RPMI8226 (cell line): Measurements from ENCODE around the gene TMEM178B.
A peak's percentile ranks its signal among the peaks of the same experiment; 100 is the strongest.

ENCODE experiments used
- DNase-seq: peaks from one replicate; pipeline ENCODE4 v3.0.0-alpha.2; 2015

Gene TMEM178B

GRCh38 chr7:141436575-141437075 lies 362.8 kb downstream of the TMEM178B start:
- DNase-seq = no peak

- no peak for DNase-seq
Observed at GRCh38 chr7:141439164-141439563, 365.3 kb downstream of the TMEM178B start.

DNA sequence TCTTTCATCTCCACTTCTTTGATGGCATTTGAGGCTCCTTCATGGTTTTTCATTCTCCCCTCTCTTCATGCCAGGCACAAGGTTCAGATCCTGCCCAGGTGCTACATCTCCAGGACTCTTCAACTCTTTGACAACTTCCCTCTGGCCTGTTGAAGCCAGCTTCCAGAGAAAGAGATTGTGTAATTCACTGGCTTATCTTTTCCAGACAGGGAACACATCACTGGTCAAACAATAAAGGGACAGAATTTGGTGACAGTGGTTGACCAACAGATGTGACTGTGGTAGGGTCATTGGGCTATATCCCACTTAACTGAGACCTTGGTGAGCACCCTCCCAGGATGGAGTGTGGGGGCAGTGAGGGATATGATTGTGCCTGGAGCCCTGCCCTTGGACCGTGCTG lies 365.9 kb downstream of the TMEM178B start:
- no peak for DNase-seq

GRCh38 chr7:141441837-141442627 lies 368.2 kb downstream of the TMEM178B start:
- DNase-seq = no peak

GRCh38 chr7:141442781-141443180 lies 368.9 kb downstream of the TMEM178B start:
- DNase-seq = no peak

- no peak for DNase-seq
Observed at GRCh38 chr7:141444961-141445360, 371.1 kb downstream of the TMEM178B start.

DNA sequence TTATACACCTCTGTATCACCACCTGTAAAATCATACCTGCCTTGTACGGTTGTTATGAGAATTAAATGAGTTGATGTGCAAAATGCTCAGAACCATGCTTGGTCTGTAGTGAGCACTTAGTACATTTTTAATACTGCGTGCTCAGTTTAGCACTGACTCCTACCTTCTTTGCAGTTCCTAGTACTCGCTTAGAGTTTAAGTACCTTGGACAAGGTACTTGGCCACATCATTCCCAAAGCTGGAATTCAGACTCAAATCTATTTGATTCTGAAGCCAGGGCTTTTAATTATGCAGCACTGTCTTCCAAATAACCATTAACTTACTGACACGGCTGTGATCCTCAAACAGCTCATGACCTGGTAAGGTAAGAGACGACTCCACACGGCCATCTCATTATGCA lies 377.4 kb downstream of the TMEM178B start:
- DNase-seq = no peak

DNA sequence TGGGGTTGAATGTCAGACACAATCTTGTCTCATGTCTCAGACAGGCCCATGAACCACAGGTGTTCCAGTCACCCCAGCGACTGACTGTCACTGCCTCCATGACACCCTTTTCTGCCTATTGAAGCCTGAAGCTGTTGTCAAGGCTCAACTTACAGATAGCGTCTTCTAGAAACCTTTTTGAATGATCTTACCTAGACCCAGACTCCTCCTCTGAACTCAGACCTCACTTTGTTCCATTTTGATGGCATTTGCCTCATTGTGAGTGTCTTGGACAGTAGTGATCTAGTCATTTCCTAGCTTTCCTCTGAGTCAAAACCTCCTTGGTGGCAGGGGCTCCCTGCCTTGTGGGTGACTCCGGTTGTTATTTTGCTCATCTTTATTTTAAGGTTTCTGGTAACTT lies 379.0 kb downstream of the TMEM178B start:
- no peak for DNase-seq

- DNase-seq = no peak
Observed at GRCh38 chr7:141454338-141454737, 380.5 kb downstream of the TMEM178B start.

- DNase-seq = no peak
Observed at GRCh38 chr7:141455723-141456122, 381.9 kb downstream of the TMEM178B start.

- DNase-seq = no peak
Observed at GRCh38 chr7:141456298-141456697, 382.4 kb downstream of the TMEM178B start.

DNA sequence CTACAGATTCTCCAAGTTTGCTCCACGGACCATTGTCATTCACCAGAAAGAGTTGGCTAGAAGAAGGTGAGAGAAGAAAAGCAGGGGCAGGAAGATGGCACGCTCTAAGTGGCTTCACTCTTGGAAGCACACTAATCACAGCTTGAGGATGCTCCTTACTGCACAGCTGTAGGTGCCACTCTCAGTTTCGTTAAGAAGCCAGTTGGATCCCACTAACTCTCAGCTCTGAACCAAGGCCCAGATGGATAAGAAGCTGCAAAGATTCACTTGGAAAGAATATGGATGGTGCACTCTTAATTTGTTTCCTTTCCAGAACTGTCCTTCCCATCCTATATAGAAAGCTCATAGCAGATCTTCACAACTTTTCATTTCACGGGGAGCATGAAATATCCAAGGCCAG lies 382.8 kb downstream of the TMEM178B start:
- DNase-seq = no peak

DNA sequence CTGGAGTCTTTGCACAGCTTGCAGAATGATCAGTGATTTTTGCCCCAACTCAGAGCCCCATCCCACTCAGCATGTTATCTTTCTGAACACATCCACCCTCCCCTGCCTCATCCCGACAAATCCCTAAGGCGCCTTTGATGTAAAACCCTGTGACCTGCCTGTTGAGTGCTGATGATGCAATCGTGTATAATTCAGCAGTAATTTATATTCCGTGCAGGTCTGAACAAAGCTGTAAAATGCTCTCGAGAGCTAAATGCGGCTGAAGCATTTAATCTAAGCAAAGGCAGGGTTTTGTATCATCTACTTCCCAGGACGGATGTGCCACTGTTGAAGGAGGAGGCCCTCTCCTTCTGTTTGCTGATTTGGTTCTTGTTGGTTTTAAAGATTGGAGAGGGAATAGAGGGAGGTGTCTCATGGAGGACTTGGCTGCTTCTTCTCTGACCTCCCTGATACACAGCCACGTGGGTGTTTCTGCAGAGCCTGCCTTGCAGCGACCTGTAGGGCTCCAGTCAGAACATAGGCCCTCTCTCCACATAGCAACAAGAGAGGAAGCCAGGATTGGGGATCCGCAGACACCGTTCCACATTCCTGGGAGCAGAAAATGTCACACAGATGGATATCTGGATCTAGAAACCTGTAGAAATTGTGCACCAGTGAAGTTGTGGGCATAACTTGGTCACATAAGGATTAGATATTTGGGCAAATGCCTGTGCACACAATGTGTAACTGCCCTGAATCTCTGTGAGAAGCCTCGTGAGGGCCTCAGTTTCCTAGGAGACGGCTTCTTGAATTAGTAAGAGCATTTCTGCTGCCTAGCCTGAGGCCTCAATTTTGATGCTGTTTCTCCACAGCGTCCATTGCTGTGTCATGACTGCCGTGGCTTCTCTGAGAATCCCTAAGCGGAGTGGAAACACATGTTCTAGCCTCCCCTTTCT lies 387.2 kb downstream of the TMEM178B start:
- DNase-seq = no peak

GRCh38 chr7:141461924-141462323 lies 388.1 kb downstream of the TMEM178B start:
- no peak for DNase-seq

GRCh38 chr7:141462958-141463357 lies 389.1 kb downstream of the TMEM178B start:
- DNase-seq = peak; percentile 52

GRCh38 chr7:141463986-141464385 lies 390.1 kb downstream of the TMEM178B start:
- no peak for DNase-seq

- DNase-seq = no peak
Observed at GRCh38 chr7:141464551-141464950, 390.7 kb downstream of the TMEM178B start.

GRCh38 chr7:141466151-141466904 lies 392.5 kb downstream of the TMEM178B start:
- DNase-seq = no peak

GRCh38 chr7:141468341-141468740 lies 394.5 kb downstream of the TMEM178B start:
- DNase-seq = no peak

- DNase-seq = no peak
Observed at GRCh38 chr7:141475679-141476078, 401.8 kb downstream of the TMEM178B start.

DNA sequence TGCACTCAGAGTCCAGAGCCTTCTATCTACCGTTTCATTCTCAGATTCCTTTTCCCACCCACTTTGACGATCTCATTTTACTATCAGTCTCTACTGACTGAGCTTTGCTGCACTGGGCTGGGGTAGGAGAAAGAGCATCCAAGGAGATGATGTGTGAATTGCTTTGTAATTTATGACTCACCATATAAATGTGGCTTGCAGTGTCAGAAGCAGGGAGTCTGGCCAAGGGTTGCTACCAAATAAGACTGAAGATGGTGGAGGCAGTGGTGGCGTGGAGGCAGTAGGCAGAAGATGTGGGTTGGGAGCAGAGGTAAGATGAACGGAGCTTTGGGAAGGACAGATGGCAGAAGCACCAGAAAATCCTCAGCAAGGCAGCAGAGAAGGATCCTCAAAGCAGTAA lies 404.0 kb downstream of the TMEM178B start:
- DNase-seq = no peak

DNA sequence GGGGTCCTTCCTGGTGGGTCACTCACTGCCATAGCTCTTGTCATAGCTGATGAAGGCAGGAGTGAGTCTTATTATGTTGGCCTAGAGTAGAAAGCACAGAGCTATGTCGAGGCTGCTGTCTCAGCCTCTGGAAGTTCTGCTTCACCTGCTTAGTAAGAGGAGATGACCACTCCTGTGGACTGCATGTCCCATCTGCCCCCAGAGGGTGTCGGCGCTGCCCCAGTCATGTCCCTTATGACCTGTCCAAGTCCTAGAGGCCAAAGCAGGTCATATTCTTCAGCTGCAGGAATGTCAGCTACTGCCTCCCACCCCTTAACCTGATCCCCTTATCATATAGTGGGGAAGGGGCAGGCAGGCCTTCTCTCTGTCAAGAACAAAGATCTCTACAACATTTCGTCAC lies 405.0 kb downstream of the TMEM178B start:
- no peak for DNase-seq

GRCh38 chr7:141480953-141481352 lies 407.1 kb downstream of the TMEM178B start:
- no peak for DNase-seq
